Adrenal gland (tissue), 12 donors: Measurements from ENCODE around the gene FAM241A. TPM values are rescaled to one million over a fixed set of nuclear protein-coding genes. Genes with fewer than 3 reads are reported as not detected.

Source experiments
- DNase-seq, 7 donors: peaks; one replicate each; pipeline ENCODE4 v3.0.0-alpha.2; 2019 to 2020
- H3K27ac ChIP-seq, 5 donors: fragments of 200-600 bp; sonication (generic) in 4 of 5; 1 replicate in 3 of 5; 2 replicates in 2 of 5; pipeline versions ENCODE4 v1.5.1 to v1.8.0; 2016 to 2020; ENCODE audit warnings: mild to moderate bottlenecking in 1 of 5
- H3K27me3 ChIP-seq: fragments of 200-600 bp; 2 replicates; pipeline ENCODE4 v1.8.0; 2021
- H3K36me3 ChIP-seq, 2 donors: fragments of 200-600 bp; replicated peaks in 1 of 2; 1 replicate in 1 of 2; 2 replicates in 1 of 2; pipeline versions ENCODE4 v1.5.1 to v1.8.0; 2018 to 2022
- H3K4me1 ChIP-seq, 2 donors: fragments of 200-600 bp; replicated peaks in 1 of 2; 1 replicate in 1 of 2; 2 replicates in 1 of 2; pipeline versions ENCODE4 v1.5.1 to v1.8.0; 2018 to 2021
- H3K4me3 ChIP-seq, 4 donors: fragments of 200-600 bp; sonication (generic) in 3 of 4; one replicate each; pipeline ENCODE4 v1.5.1; 2016 to 2018
- H3K9me3 ChIP-seq, 3 donors: fragments of 200-600 bp; sonication (generic) in 1 of 3; replicated peaks in 1 of 3; 1 replicate in 2 of 3; 2 replicates in 1 of 3; pipeline versions ENCODE4 v1.5.1 to v1.8.0; 2016 to 2021
- POLR2A ChIP-seq, 2 donors: fragments of 450-650 bp; IDR thresholded peaks; one replicate each; pipeline ENCODE4 v1.6.1; 2017; ENCODE audit warnings: antibody characterized with exemption in 2 of 2, mild to moderate bottlenecking in 2 of 2, moderate library complexity in 1 of 2
- WGBS, 4 donors: extraction: QIAGEN DNeasy Blood & Tissue Kit in 2 of 4; methylation state at CpG; one replicate each; pipeline versions ENCODE4 v1.1.5 to v1.1.7; 2013 to 2017; 5-methylcytosine and 5-hydroxymethylcytosine counted together
- intact Hi-C, 2 donors: fragments of 100-400 bp; cut with DNase I; formaldehyde crosslinking; loops; one replicate each; pipeline versions ENCODE4 v1.14.1 to v1.15.0; 2022 to 2023
- polyA plus RNA-seq, 3 donors: library from polyadenylated mRNA; stranded (reverse); fragments of 200-250 nt in 2 of 3; fragments of 350-450 nt in 1 of 3; fragmentation: Illumina TruSeq in 1 of 3; extraction: RNeasy Lipid Tissue Mini Kit (QIAGEN cat#74804) in 1 of 3; gene quantifications; one replicate each; pipeline ENCODE4 v1.2.3, GENCODE V29; 2013 to 2014
- total RNA-seq, 9 donors: library from RNA; depleted of rRNA in 4 of 9; stranded (reverse); fragments of >200 nt in 4 of 9; fragments of 120-200 nt in 1 of 9; fragmentation: NEBNext Ultra II Directional in 1 of 9; extraction: Animal tissue kit (Norgen Biotek cat#: 25700) in 1 of 9; gene quantifications; one replicate each; pipeline versions ENCODE4 v1.1.0 to v1.2.4, GENCODE V29; 2013 to 2023
- TF ChIP-seq, protein P1 (sequence below), 6 experiments: fragments of 450-650 bp in 4 of 6; fragments of 200-600 bp in 2 of 6; sonication (generic) in 1 of 6; IDR thresholded peaks; 1 replicate in 5 of 6; 2 replicates in 1 of 6; pipeline versions ENCODE4 v1.5.1 to v1.8.0; 2016 to 2021; ENCODE audit warnings: antibody characterized with exemption in 6 of 6, mild to moderate bottlenecking in 2 of 6, moderate library complexity in 1 of 6
- donor health status: healthy with polysubstance abuse.
- donor health status: Bipolar disorder and iron deficiency.
- donor health status: DM: yes; HTN: yes; CAD: no.
- donor health status: DM: no; HTN: no; CAD: no.
- donor health status: DM: no; HTN: no; CAD: no.
- donor health status: DM: yes; HTN: yes; CAD: no.

FAM241A gene
- total and polyA plus RNA-seq, 12 donors = 0.55 to 4.6 (median 2.8) TPM

DNA sequence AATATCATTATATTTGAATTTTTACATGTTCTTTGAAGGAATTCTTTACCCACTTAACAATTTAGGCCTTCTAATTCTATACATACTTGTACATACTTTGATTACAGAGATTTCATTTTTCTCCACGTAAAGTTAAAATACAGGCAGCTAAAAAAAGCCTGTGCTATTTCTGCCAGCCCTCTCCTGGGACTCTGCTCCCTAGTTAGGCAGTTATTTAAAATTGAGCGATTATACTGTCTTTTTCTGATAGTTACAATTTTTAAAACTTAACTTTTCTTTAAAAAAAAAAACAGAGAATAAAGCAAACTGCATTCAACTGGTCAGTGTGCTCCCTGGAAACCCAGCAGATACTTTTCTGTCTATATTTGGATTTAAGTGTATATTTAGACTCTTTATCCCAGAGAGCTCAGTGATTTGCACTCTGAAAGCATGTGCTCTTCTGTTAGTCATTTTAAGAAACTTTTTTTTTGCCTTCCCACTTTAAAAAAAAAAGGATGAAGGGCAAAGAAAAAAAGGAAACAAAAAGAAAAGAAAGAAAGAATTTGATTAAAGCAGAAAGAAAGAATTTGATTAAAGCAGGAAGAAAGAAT lies 18.1 kb upstream of the FAM241A start:
- intact Hi-C loops = no loop called here
- 60 to 71% (median 64%) methylated on average over 2 of the region's 2 CpGs for WGBS, 4 donors
- no peak overlapping the region for H3K27ac ChIP-seq
- H3K4me1 ChIP-seq = no peaks in the 10 kb centered on the region
- DNase-seq = no peak
- no peaks in the 10 kb centered on the region for H3K27me3 ChIP-seq
- H3K9me3 ChIP-seq = no peaks in the 10 kb centered on the region
- no peak for TF ChIP-seq POLR2A (IDR thresholded peaks at IDR 0.05)
- TF ChIP-seq, protein P1, sequence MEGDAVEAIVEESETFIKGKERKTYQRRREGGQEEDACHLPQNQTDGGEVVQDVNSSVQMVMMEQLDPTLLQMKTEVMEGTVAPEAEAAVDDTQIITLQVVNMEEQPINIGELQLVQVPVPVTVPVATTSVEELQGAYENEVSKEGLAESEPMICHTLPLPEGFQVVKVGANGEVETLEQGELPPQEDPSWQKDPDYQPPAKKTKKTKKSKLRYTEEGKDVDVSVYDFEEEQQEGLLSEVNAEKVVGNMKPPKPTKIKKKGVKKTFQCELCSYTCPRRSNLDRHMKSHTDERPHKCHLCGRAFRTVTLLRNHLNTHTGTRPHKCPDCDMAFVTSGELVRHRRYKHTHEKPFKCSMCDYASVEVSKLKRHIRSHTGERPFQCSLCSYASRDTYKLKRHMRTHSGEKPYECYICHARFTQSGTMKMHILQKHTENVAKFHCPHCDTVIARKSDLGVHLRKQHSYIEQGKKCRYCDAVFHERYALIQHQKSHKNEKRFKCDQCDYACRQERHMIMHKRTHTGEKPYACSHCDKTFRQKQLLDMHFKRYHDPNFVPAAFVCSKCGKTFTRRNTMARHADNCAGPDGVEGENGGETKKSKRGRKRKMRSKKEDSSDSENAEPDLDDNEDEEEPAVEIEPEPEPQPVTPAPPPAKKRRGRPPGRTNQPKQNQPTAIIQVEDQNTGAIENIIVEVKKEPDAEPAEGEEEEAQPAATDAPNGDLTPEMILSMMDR (IDR thresholded peaks at IDR 0.05) = no peak
- no peaks in the 10 kb centered on the region for H3K36me3 ChIP-seq
- no peak overlapping the region for H3K4me3 ChIP-seq

DNA sequence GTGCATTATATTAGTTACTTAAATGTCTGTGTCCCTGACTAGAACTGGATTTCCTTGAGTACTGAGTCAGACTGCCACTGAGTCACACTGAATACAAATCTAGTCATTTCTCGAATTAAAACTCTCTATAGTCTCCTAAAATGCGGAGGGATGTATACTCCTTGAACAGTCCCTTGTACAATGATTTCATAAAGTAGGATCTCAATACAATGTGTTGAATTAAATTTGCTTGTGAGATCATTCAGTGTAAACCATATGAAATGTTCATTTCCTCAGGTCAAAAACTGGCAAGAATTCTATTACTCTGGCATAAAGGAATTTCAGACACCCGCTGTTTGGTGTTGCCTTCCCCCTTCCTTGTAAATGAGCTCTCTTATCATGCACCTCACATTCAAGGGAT lies 17.5 kb upstream of the FAM241A start:
- intact Hi-C loops = no loop called here
- Histone ChIP-seq H3K9me3 (no peaks in the 10 kb centered on the region), H3K4me1 (no peaks in the 10 kb centered on the region), H3K27me3 (no peaks in the 10 kb centered on the region), H3K36me3 (no peaks in the 10 kb centered on the region), H3K4me3 (no peak overlapping the region), H3K27ac (no peak overlapping the region)
- TF ChIP-seq POLR2A (IDR thresholded peaks at IDR 0.05) = no peak
- TF ChIP-seq, protein P1 (IDR thresholded peaks at IDR 0.05) = no peak
- WGBS, 4 donors = 70 to 87% (median 79%) methylated on average over 3 of the region's 3 CpGs
- DNase-seq = no peak

DNA sequence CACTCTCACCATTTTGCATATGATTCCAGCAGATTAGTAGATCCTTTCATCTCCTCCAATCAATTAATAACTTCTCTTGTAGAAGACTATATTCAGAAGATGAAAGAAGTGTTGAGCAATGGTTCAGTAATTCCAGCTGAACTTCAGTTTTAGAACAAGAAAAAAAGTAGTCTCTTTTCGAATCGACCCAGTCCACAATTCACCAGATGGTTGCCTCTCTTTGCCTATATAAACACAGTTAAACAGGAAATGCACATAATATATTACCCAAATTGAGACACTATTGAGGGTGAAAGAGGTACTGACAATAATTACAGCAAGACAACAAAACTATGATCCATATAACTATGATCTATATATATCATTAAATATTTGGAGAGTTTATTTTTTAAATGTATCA lies 16.8 kb upstream of the FAM241A start:
- Histone ChIP-seq H3K27ac (no peak overlapping the region), H3K36me3 (no peaks in the 10 kb centered on the region), H3K4me3 (no peak overlapping the region), H3K27me3 (no peaks in the 10 kb centered on the region), H3K9me3 (no peaks in the 10 kb centered on the region), H3K4me1 (no peaks in the 10 kb centered on the region)
- no peak for DNase-seq
- intact Hi-C loops = no loop called here
- TF ChIP-seq, protein P1 (IDR thresholded peaks at IDR 0.05) = no peak
- TF ChIP-seq POLR2A (IDR thresholded peaks at IDR 0.05) = no peak
- WGBS, 4 donors = 47 to 56% (median 54%) methylated on average over 2 of the region's 2 CpGs

DNA sequence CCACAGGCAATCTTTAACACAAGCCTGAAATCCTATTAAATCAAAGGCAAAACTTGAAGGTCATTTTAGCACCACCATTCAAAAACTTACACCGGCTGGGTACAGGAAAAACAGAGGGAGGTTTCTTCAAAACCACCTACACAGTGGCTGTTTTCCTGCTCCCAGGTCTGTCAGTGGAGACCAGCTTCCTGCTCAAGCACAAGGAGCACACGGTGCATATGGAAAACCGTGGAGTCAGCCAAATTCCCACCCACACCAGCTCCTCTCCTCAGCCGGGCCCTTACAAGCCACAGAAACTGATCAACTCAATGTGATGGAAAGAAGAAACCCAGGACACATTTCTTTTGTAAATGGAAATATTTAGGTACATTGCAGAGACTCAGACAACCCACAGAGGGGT lies 14.3 kb upstream of the FAM241A start:
- Histone ChIP-seq H3K27me3 (no peaks in the 10 kb centered on the region), H3K4me3 (no peak overlapping the region), H3K27ac (no peak overlapping the region), H3K36me3 (no peaks in the 10 kb centered on the region), H3K4me1 (no peaks in the 10 kb centered on the region), H3K9me3 (no peaks in the 10 kb centered on the region)
- intact Hi-C loops = no loop called here
- no peak for TF ChIP-seq POLR2A (IDR thresholded peaks at IDR 0.05)
- TF ChIP-seq, protein P1 (IDR thresholded peaks at IDR 0.05) = no peak
- no peak for DNase-seq
- 33 to 38% (median 35%) methylated on average over 4 of the region's 4 CpGs for WGBS, 4 donors
